COLO668 (cell line): ENCODE data around the gene ARHGEF7.
A peak's percentile ranks its signal among the peaks of the same experiment; 100 is the strongest.

Experiments used
- DNase-seq: peaks from one replicate; lab custom pipeline; 2025; ENCODE audit not compliant: unreplicated experiment; lab: John Stamatoyannopoulos, UW

The ARHGEF7 gene

GRCh38 chr13:111111376-111111937 lies 3.7 kb upstream of the ARHGEF7 start:
- no peak for DNase-seq

- DNase-seq: peak; percentile 52
Observed at GRCh38 chr13:111112196-111112595, 2.9 kb upstream of the ARHGEF7 start.

- peak; percentile 77 for DNase-seq
Observed at GRCh38 chr13:111114362-111115060, 599 bp upstream of the ARHGEF7 start.

- peak; percentile 66 for DNase-seq
Observed at GRCh38 chr13:111115965-111116521, 933 bp downstream of the ARHGEF7 start.

- DNase-seq: no peak
Observed at GRCh38 chr13:111116856-111117255, 1.7 kb downstream of the ARHGEF7 start.

- no peak for DNase-seq
Observed at GRCh38 chr13:111117289-111117688, 2.2 kb downstream of the ARHGEF7 start.

- no peak for DNase-seq
Observed at GRCh38 chr13:111117961-111118360, 2.9 kb downstream of the ARHGEF7 start.

- no peak for DNase-seq
Observed at GRCh38 chr13:111118898-111119607, 3.9 kb downstream of the ARHGEF7 start.

- DNase-seq: no peak
Observed at GRCh38 chr13:111119966-111120365, 4.9 kb downstream of the ARHGEF7 start.

GRCh38 chr13:111120422-111120821 lies 5.3 kb downstream of the ARHGEF7 start:
- DNase-seq: no peak

GRCh38 chr13:111120913-111121312 lies 5.8 kb downstream of the ARHGEF7 start:
- DNase-seq: no peak

GRCh38 chr13:111121506-111121905 lies 6.4 kb downstream of the ARHGEF7 start:
- DNase-seq: peak; percentile 65

- peak; percentile 96 for DNase-seq
Observed at GRCh38 chr13:111122056-111122455, 6.9 kb downstream of the ARHGEF7 start.

GRCh38 chr13:111122631-111123030 lies 7.5 kb downstream of the ARHGEF7 start:
- DNase-seq: no peak

- no peak for DNase-seq
Observed at GRCh38 chr13:111123221-111123620, 8.1 kb downstream of the ARHGEF7 start.

- DNase-seq: no peak
Observed at GRCh38 chr13:111123649-111124048, 8.5 kb downstream of the ARHGEF7 start.

GRCh38 chr13:111126509-111126908 lies 11.4 kb downstream of the ARHGEF7 start:
- no peak for DNase-seq

- DNase-seq: no peak
Observed at GRCh38 chr13:111129465-111130115, 14.5 kb downstream of the ARHGEF7 start.

GRCh38 chr13:111130116-111130508 lies 15.0 kb downstream of the ARHGEF7 start:
- no peak for DNase-seq

- no peak for DNase-seq
Observed at GRCh38 chr13:111131048-111131447, 15.9 kb downstream of the ARHGEF7 start.

GRCh38 chr13:111131611-111132010 lies 16.5 kb downstream of the ARHGEF7 start:
- no peak for DNase-seq
